ENCODE results near the gene CALML6.

DNA sequence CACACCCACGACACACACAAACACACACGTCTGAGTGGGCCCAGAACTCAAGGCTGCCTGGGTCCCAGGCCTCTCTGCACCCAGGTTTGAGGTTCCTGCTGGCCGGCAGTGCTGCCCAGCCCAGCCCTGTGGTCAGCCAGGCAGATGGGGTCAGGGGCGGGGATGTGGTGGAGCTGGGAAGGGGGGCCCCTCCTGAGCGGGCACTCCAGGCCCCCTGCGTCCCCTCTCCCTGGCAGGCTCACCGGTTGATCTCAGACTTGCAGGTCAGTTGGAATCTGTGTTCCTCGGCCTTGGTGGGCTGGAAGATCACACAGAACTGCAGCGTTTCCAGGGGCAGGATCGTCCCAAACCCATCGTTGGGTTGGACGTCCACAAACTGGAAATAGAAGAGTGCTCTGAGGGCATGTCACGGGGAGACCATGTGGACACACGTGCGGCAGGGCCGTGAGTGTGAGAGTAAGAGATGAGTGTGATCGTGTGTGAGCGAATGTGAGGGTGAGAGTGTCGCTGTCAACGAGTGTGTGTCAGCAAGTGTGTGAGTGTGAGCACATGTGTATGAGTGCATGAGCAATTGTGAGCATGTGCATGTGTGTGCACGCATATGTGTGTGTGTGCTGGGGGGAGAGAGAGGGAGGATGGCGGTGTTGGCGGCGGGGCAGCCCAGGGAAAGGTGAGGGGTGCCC, 23.7 kb downstream of the CALML6 start:
- TF ChIP-seq, protein P1, sequence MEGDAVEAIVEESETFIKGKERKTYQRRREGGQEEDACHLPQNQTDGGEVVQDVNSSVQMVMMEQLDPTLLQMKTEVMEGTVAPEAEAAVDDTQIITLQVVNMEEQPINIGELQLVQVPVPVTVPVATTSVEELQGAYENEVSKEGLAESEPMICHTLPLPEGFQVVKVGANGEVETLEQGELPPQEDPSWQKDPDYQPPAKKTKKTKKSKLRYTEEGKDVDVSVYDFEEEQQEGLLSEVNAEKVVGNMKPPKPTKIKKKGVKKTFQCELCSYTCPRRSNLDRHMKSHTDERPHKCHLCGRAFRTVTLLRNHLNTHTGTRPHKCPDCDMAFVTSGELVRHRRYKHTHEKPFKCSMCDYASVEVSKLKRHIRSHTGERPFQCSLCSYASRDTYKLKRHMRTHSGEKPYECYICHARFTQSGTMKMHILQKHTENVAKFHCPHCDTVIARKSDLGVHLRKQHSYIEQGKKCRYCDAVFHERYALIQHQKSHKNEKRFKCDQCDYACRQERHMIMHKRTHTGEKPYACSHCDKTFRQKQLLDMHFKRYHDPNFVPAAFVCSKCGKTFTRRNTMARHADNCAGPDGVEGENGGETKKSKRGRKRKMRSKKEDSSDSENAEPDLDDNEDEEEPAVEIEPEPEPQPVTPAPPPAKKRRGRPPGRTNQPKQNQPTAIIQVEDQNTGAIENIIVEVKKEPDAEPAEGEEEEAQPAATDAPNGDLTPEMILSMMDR (conservative IDR thresholded peaks at IDR 0.05; ENCODE audit: low read length), result no peak
- TF ChIP-seq EZH2phosphoT487 (IDR thresholded peaks at IDR 0.05; ENCODE audit: borderline replicate concordance, low read depth, low read length), result no peak

Measured in OCI-LY7 (cell line).